Natural killer cell (primary cell): Measurements from ENCODE around the gene SP4. TPM values are rescaled to one million over a fixed set of nuclear protein-coding genes. Genes with fewer than 3 reads are reported as not detected.

Experiments
- ATAC-seq, 3 donors: fragments of 150-1000 bp in 2 of 3; fragments of 200-7000 bp in 1 of 3; cut with Tn5 transposase; 1 replicate in 1 of 3; 2 replicates in 2 of 3; pipeline ENCODE4 v1.10.0; 2021; ENCODE audit warnings: mild to moderate bottlenecking in 2 of 3, moderate library complexity in 2 of 3
- DNase-seq, 2 donors: peaks; one replicate each; pipeline versions ENCODE4 v3.0.0 to v3.0.0-alpha.2; 2013 to 2021; ENCODE audit warnings: mixed read lengths in 1 of 2
- H3K27ac ChIP-seq: one replicate; pipeline ENCODE4 v1.5.1; 2013; ENCODE audit warnings: mild to moderate bottlenecking, low read length
- H3K27me3 ChIP-seq: one replicate; pipeline ENCODE4 v1.6.1; 2013; ENCODE audit warnings: low read length; ENCODE audit not compliant: control insufficient read depth, insufficient read depth
- H3K36me3 ChIP-seq: one replicate; pipeline ENCODE4 v1.6.1; 2013; ENCODE audit warnings: low read length; ENCODE audit not compliant: control insufficient read depth, insufficient read depth
- H3K4me1 ChIP-seq: one replicate; pipeline ENCODE4 v1.6.1; 2013; ENCODE audit warnings: low read length; ENCODE audit not compliant: control insufficient read depth, insufficient read depth
- H3K4me3 ChIP-seq: one replicate; pipeline ENCODE4 v1.5.1; 2013; ENCODE audit warnings: low read length
- H3K9me3 ChIP-seq: one replicate; pipeline ENCODE4 v1.6.1; 2013; ENCODE audit warnings: low read length; ENCODE audit not compliant: control insufficient read depth, insufficient read depth
- H3K27ac Mint-ChIP-seq, 2 donors: one replicate each; pipeline ENCODE4 v1.8.0; 2022; ENCODE audit warnings: mild to moderate bottlenecking in 2 of 2, mixed read lengths in 2 of 2, moderate library complexity in 1 of 2
- H3K27me3 Mint-ChIP-seq, 2 donors: one replicate each; pipeline ENCODE4 v1.8.0; 2022; ENCODE audit warnings: low read depth in 2 of 2, mixed read lengths in 2 of 2
- H3K36me3 Mint-ChIP-seq: one replicate; pipeline ENCODE4 v1.8.0; 2022; ENCODE audit warnings: mixed read lengths
- H3K4me1 Mint-ChIP-seq, 2 donors: one replicate each; pipeline ENCODE4 v1.8.0; 2022; ENCODE audit warnings: mixed read lengths in 2 of 2
- H3K4me3 Mint-ChIP-seq: one replicate; pipeline ENCODE4 v1.8.0; 2022; ENCODE audit warnings: mild to moderate bottlenecking, moderate library complexity, mixed read lengths
- H3K9me3 Mint-ChIP-seq, 2 donors: one replicate each; pipeline ENCODE4 v1.8.0; 2022; ENCODE audit warnings: mixed read lengths in 2 of 2
- WGBS: methylation state at CpG from one replicate; pipeline ENCODE4 v1.1.7; 2013; ENCODE audit warnings: missing lambda C conversion rate; ENCODE audit not compliant: insufficient coverage; 5-methylcytosine and 5-hydroxymethylcytosine counted together
- intact Hi-C: fragments of 100-400 bp; cut with micrococcal nuclease; formaldehyde crosslinking; loops from one replicate; pipeline ENCODE4 v1.14.2; 2022
- total RNA-seq, 4 donors: library from RNA; stranded (reverse); fragments of 120-200 nt in 1 of 4; gene quantifications; one replicate each; pipeline versions ENCODE4 v1.2.3 to v1.2.4, GENCODE V29; 2013 to 2022
- TF ChIP-seq, protein P1 (sequence below): fragments of 200-600 bp; IDR thresholded peaks from one replicate; pipeline ENCODE4 v1.8.0; 2022; ENCODE audit warnings: antibody characterized with exemption

Gene SP4
- 10 to 100 TPM; 38.8 to 49.6 (median 44.5) TPM for total RNA-seq
- 57.2 TPM for total RNA-seq (2013)

DNA sequence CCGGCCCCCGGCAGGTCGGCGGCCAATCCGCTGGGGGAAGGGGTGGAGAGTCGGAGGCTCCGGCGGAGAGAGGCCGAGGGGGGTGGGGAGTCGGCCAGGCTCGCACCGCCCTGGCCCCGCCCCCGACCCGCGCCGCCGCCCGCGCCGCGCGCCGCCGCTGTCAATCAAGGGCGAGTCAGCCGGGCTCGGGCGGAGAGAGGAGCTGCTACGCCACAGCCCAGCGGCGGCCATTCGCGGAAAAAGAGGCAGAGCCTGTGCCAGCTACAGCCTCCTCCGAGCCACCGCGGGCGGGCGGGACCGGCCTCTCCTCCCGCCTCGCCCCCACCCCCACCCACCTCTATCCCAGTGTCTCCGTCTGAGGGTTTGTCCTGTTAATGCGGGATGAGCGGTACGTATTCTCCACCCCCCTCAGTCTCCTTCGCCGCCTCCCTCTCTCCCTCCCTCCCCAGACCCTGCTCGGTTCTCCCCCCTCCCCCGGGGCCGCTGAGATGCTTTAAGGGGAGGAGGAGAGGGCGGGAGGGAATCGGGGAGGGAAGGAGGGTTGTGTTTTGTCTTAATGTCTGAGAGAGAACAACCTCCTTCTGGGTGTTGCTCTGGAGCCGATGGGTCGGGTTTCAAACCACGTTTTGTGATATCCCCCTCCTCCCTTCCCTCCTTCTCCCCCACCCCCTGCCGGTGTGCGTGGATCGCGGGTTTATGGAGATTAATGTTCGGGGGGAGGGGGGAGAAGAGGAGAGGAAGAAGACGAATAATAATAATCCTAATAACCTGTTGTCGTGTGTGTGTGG, at the start of gene SP4:
Gene SP4, plus strand, starts transcription at position 213 of the 788 bp plus-strand sequence. Its CDS starts 169 bp downstream, at position 382.
- Histone ChIP-seq H3K4me3 (peak within 1 kb of the TSS; percentile 92), H3K27me3 (no peaks in the 10 kb centered on the region), H3K9me3 (no peaks in the 10 kb centered on the region), H3K27ac (peak within 1 kb of the TSS; percentile 95), H3K4me1 (peaks cover 31% of the 10 kb centered on the region), H3K36me3 (peaks cover 5% of the 10 kb centered on the region)
- DNase-seq (peak; percentile 96 to 98), ATAC-seq (peak; percentile 72 to 88 (median 74))
- TF ChIP-seq, protein P1, sequence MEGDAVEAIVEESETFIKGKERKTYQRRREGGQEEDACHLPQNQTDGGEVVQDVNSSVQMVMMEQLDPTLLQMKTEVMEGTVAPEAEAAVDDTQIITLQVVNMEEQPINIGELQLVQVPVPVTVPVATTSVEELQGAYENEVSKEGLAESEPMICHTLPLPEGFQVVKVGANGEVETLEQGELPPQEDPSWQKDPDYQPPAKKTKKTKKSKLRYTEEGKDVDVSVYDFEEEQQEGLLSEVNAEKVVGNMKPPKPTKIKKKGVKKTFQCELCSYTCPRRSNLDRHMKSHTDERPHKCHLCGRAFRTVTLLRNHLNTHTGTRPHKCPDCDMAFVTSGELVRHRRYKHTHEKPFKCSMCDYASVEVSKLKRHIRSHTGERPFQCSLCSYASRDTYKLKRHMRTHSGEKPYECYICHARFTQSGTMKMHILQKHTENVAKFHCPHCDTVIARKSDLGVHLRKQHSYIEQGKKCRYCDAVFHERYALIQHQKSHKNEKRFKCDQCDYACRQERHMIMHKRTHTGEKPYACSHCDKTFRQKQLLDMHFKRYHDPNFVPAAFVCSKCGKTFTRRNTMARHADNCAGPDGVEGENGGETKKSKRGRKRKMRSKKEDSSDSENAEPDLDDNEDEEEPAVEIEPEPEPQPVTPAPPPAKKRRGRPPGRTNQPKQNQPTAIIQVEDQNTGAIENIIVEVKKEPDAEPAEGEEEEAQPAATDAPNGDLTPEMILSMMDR, result no peak
- under 1% methylated on average over 47 of the region's 63 CpGs for WGBS
- Mint-ChIP-seq H3K4me3 (peak within 1 kb of the TSS; percentile 99), H3K27me3 (no peaks in the 10 kb centered on the region), H3K9me3 (no peaks in the 10 kb centered on the region), H3K4me1 (peaks cover 53 to 56% of the 10 kb centered on the region in 2 donors), H3K36me3 (no peaks in the 10 kb centered on the region), H3K27ac (peak within 1 kb of the TSS; percentile 99 to 100)
- intact Hi-C loops, result loop anchor here (1.0 to 5.0 kb wide), 2 partner anchors 45 to 71 kb away; no protein-coding TSS in a partner anchor

DNA sequence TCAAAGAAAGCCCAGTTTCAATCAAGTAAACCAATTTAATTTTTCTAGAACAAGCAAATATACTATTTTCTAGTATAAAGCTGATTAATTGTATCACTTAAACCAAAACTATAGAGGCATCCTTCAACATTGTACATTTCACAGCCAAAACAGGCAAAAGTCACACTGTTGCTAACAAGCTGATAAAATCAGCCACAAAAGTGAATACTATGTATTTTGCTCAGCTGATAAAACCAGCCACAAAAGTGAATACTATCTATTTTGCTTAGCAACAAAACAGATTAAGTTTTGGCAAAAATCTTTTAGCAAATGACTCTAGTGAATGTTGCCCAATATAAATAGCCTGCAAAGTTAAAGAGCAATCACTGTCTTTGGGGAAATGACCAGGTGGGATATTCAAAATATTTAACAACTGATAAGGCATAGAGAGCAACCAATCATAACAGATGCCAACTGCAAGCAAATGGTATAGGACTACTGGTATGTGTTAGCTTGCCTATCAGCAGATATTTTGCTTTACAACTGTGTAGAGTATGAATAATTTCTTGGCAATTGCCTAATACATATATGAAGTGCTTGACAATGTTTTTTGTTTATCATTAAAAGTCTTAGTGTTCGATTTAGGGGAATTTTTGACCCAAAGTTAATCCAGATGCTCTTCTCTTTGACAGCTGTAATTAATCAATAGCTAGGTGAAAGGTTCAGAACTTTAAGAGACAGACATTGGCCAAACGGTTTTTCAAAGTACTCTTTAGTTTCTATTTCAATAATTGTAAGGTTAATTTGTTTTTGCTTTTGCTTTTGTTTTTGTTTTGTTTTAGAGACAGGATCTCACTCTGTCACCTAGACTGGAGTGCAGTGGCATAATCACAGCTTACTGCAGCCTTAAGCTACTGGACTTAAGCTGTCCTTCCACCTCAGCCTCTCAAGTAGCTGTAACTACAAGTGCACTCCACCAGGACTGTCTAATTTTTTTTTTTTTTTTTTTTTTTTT, 44.4 kb upstream of the SP4 start:
- peaks cover 32 to 37% of the 10 kb centered on the region in 2 donors for H3K4me1 Mint-ChIP-seq
- ATAC-seq, result peak; percentile 73 to 86 (median 84)
- no peaks in the 10 kb centered on the region for H3K9me3 ChIP-seq
- TF ChIP-seq, protein P1, result no peak
- H3K4me3 Mint-ChIP-seq, result peak overlapping the region; percentile 83
- peaks cover 13% of the 10 kb centered on the region for H3K4me1 ChIP-seq
- H3K36me3 ChIP-seq, result no peaks in the 10 kb centered on the region
- peak overlapping the region; percentile 87 to 94 for H3K27ac Mint-ChIP-seq
- no peaks in the 10 kb centered on the region for H3K36me3 Mint-ChIP-seq
- peak in 1 of 2 donors; percentile 21 for DNase-seq
- whole genome bisulfite sequencing, result 42% methylated on average over 2 of the region's 2 CpGs
- intact Hi-C loops, result loop anchor here (1.0 to 2.0 kb wide), 3 partner anchors 29 to 45 kb away; no protein-coding TSS in a partner anchor
- H3K27ac ChIP-seq, result peak overlapping the region; percentile 76
- H3K27me3 ChIP-seq, result no peaks in the 10 kb centered on the region
- H3K4me3 ChIP-seq, result no peak overlapping the region
- H3K9me3 Mint-ChIP-seq, result no peaks in the 10 kb centered on the region
- H3K27me3 Mint-ChIP-seq, result no peaks in the 10 kb centered on the region

DNA sequence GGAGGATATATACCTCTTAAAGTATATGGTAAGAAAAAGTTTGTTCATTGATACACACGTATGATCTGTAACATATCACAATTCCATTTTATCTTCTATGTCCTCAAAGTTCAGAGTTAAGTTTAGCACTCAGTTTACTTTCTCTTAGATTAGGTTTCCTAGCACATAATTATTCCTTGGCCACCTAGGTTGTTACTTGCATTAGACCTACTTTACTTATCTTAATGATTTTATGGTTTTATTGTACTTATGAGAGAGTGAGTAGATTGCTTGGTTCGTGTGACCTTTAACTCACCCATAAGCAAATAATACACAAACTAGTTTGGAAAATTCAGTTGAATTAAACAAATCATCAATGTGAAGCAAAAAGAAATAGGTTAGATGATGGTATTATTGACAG, 33.9 kb upstream of the SP4 start:
- H3K27me3 ChIP-seq, result no peaks in the 10 kb centered on the region
- intact Hi-C loops, result no loop called here
- no peaks in the 10 kb centered on the region for H3K4me1 ChIP-seq
- TF ChIP-seq, protein P1, result no peak
- Mint-ChIP-seq H3K4me3 (no peak overlapping the region), H3K27ac (no peak overlapping the region), H3K9me3 (no peaks in the 10 kb centered on the region), H3K36me3 (no peaks in the 10 kb centered on the region), H3K4me1 (no peaks in the 10 kb centered on the region), H3K27me3 (no peaks in the 10 kb centered on the region)
- H3K36me3 ChIP-seq, result no peaks in the 10 kb centered on the region
- no peak overlapping the region for H3K27ac ChIP-seq
- DNase-seq, result no peak
- no peak overlapping the region for H3K4me3 ChIP-seq
- ATAC-seq, result no peak
- no peaks in the 10 kb centered on the region for H3K9me3 ChIP-seq
- WGBS, result no CpG with 5 or more reads among the region's 2 CpGs
